Measurements from ENCODE around the gene ASZ1.
"Not testable (repeated sequence)": the region's sequence is repeated elsewhere in the genome, so short reads cannot be mapped to it uniquely, and the experiment has no call there.

Gene ASZ1

GRCh38 chr7:117427258-117427701, at the start of gene ASZ1:
ASZ1 (minus strand) TSS chr7:117427493; CDS start chr7:117427460, 33 bp downstream.
- Mint-ChIP-seq H3K27ac (no peak within 1 kb of the TSS), H3K4me1 (no peaks in the 10 kb centered on the region), H3K36me3 (ENCODE audit: low read depth) (no peaks in the 10 kb centered on the region), H3K4me3 (no peak within 1 kb of the TSS), H3K27me3 (ENCODE audit: low read depth) (no peaks in the 10 kb centered on the region), H3K9me3 (peaks cover 2% of the 10 kb centered on the region)
- no peak for TF ChIP-seq CTCF (IDR thresholded peaks at IDR 0.05; ENCODE audit: unreplicated experiment in 3 of 3)

DNA sequence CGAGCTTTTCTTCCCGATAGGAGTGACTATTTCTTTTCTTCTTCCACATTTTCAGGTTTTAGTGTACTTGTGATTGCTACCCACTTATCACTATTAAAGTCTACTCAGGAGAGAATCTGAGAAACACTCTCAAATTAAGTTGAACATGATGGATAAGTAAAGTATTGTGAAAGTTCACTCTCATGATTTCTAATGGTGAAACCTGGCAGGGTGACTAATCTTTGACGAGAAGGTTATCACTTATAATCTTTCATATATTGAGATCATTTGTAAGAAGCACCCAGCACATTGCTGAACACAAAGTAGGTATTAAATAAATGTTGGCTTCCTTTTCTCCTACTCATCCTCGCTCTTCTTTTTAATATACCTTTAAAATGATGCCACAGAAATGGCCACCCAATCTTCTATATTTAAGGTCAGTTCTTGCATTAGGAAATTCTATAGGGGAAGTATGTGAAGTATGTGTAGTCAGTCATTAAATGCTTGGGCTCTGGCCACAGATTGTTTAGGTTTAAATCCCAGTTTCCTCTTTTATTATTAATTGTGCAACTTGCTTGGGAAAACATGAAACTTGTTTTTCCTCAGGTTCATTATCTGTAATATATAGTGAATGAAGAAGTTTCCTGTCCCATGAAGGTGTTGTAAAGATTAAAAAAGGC, 49.4 kb upstream of the ASZ1 start:
- no peak for TF ChIP-seq CTCF (IDR thresholded peaks at IDR 0.05; ENCODE audit: unreplicated experiment in 3 of 3)
- Mint-ChIP-seq H3K27ac (no peak overlapping the region), H3K4me1 (peaks cover 11% of the 10 kb centered on the region), H3K27me3 (ENCODE audit: low read depth) (peaks cover 59% of the 10 kb centered on the region), H3K4me3 (no peak overlapping the region), H3K36me3 (ENCODE audit: low read depth) (no peaks in the 10 kb centered on the region), H3K9me3 (no peaks in the 10 kb centered on the region)

DNA sequence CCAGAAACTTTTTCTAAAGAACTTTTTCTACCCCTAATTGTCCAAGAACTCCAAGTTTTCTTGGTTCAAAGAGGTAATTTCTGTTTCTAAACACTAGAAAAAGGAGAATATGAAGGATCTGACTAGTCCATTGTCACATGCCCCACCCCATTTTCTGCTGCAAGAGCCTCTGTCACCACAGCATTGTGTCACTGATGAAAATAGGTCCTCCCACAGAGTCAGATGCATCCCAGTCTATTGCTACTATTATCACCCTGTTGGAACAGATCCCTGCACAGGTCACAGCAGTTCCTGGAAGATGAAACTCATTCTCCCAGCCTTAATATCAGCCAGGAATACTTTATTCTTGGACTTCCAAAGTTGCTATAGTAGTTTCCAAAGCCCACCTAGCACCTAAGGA, 45.0 kb upstream of the ASZ1 start:
- Mint-ChIP-seq H3K27me3 (ENCODE audit: low read depth) (peaks cover 21% of the 10 kb centered on the region), H3K4me1 (no peaks in the 10 kb centered on the region), H3K36me3 (ENCODE audit: low read depth) (no peaks in the 10 kb centered on the region), H3K9me3 (no peaks in the 10 kb centered on the region), H3K27ac (no peak overlapping the region), H3K4me3 (no peak overlapping the region)
- no peak for TF ChIP-seq CTCF (IDR thresholded peaks at IDR 0.05; ENCODE audit: unreplicated experiment in 3 of 3)

DNA sequence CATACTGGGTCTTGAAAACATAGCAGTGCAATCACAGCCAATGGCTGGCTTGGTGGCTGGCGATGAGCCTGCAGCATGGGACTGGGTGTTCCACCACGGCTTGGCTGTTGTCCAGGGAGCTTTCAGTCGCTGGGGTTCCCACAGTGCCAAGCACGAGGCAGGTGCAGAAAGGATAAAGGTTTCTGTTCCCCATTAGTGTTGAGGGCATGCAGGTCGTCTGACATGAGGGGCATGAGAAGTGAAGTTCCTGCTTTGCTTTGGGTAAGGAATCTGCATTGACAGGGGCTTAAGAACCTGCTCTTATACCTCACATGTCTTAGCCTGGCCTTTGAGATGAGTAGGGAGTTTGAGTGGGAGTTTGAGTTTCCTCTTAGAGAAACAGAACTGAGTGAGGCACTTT, 43.5 kb upstream of the ASZ1 start:
- Mint-ChIP-seq H3K27me3 (ENCODE audit: low read depth) (peaks cover 7% of the 10 kb centered on the region), H3K4me1 (no peaks in the 10 kb centered on the region), H3K4me3 (no peak overlapping the region), H3K9me3 (no peaks in the 10 kb centered on the region), H3K27ac (no peak overlapping the region), H3K36me3 (ENCODE audit: low read depth) (no peaks in the 10 kb centered on the region)
- TF ChIP-seq CTCF (IDR thresholded peaks at IDR 0.05; ENCODE audit: unreplicated experiment in 3 of 3) = no peak

DNA sequence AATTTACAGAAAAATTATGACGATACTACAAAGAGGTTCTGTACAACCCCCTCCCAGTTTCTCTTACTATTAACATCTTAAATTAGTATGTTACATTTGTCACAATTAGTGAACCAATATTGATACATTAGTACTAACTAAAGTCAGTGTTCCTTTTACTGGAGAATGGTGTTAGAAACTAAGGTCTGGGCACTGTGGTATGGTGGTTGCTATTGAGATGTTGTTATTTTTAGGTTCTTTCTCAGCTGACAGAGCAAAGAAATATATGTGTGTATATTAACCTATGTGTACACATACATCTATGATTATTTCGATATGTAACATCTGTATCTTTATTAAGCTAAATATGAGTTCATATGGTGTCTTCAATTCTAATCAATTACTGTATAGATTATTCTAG, 40.9 kb upstream of the ASZ1 start:
- Mint-ChIP-seq H3K27me3 (ENCODE audit: low read depth) (no peaks in the 10 kb centered on the region), H3K4me1 (no peaks in the 10 kb centered on the region), H3K4me3 (no peak overlapping the region), H3K36me3 (ENCODE audit: low read depth) (no peaks in the 10 kb centered on the region), H3K9me3 (no peaks in the 10 kb centered on the region), H3K27ac (no peak overlapping the region)
- no peak for TF ChIP-seq CTCF (IDR thresholded peaks at IDR 0.05; ENCODE audit: unreplicated experiment in 3 of 3)

DNA sequence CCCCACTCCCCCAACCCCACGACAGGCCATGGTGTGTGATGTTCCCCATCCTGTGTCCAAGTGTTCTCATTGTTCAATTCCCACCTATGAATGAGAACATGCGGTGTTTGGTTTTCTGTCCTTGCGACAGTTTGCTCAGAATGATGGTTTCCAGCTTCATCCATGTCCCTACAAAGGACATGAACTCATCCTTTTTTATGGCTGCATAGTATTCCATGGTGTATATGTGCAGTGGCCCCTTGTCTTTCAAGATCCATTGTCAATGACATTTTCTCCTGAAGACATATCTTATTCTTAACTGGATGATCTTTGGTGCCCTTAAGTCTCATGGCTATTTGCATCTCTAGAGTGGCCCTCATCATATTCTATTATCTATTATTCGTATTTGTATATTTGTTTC, 33.5 kb upstream of the ASZ1 start:
- not testable (repeated sequence) for H3K4me3 Mint-ChIP-seq; H3K27ac Mint-ChIP-seq; H3K36me3 Mint-ChIP-seq (ENCODE audit: low read depth); H3K4me1 Mint-ChIP-seq; H3K9me3 Mint-ChIP-seq; H3K27me3 Mint-ChIP-seq (ENCODE audit: low read depth)
